Measurements from ENCODE around the gene AREG. TPM values are rescaled to one million over a fixed set of nuclear protein-coding genes. Genes with fewer than 3 reads are reported as not detected.

AREG gene
- total RNA-seq, 1 experiment from 2014 or later, result 203 TPM

DNA sequence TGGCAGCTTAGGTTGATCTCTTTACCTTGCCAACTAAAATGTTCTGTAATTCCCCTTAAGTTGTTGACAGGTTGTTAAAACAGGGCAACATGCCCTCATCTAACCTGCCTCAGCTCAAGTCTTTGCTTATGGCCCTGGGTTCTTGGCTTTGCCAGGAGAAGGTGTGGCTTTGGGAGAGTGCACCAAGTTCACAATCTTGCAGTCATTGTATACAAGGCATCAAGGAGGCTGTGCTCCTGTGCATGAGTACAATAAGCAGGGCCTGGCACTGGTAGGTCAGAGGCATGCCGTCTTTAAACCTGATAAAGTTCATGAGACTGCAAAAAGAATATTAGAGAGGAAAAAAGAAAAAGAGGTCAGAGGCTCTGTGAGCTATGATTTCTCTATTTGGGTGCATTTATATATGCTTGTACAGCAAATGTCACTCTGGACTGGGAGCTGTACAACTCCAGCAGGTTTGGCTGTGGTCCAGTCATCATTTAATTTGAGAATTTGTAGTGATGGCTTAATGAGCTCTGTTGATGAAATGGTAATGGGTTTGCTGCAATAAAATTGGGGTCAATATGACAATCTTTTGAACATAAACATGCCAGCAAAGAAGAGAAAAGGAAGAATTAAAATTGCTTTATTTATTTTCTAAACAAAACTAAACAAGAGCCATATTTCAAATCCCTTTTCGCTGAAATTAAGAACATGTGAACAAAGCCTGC lies 30.3 kb downstream of the AREG start:
- POLR2A ChIA-PET (ENCODE audit: unreplicated experiment), result no interaction called here
- no peaks in the 10 kb centered on the region for H3K27me3 ChIP-seq (ENCODE audit: low read length)
- ATAC-seq (no peak), DNase-seq (no peak)
- no peak overlapping the region for H3K4me2 ChIP-seq (ENCODE audit: low read length)
- TF ChIP-seq, protein P1, sequence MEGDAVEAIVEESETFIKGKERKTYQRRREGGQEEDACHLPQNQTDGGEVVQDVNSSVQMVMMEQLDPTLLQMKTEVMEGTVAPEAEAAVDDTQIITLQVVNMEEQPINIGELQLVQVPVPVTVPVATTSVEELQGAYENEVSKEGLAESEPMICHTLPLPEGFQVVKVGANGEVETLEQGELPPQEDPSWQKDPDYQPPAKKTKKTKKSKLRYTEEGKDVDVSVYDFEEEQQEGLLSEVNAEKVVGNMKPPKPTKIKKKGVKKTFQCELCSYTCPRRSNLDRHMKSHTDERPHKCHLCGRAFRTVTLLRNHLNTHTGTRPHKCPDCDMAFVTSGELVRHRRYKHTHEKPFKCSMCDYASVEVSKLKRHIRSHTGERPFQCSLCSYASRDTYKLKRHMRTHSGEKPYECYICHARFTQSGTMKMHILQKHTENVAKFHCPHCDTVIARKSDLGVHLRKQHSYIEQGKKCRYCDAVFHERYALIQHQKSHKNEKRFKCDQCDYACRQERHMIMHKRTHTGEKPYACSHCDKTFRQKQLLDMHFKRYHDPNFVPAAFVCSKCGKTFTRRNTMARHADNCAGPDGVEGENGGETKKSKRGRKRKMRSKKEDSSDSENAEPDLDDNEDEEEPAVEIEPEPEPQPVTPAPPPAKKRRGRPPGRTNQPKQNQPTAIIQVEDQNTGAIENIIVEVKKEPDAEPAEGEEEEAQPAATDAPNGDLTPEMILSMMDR (conservative IDR thresholded peaks at IDR 0.05; ENCODE audit: low read depth, low read length), result no peak
- TF ChIP-seq EZH2phosphoT487 (IDR thresholded peaks at IDR 0.05; ENCODE audit: borderline replicate concordance, low read length) (no peak), EZH2 (IDR thresholded peaks at IDR 0.05; ENCODE audit: low read length, unreplicated experiment) (no peak)
- H3K9me2 ChIP-seq (replicated peaks; ENCODE audit: low read length), result no peaks in the 10 kb centered on the region
- intact Hi-C loops (cut with micrococcal nuclease), result no loop called here
- no peaks in the 10 kb centered on the region for H3K79me2 ChIP-seq (ENCODE audit: low read length)
- H2AFZ ChIP-seq (ENCODE audit: low read length), result no peak overlapping the region
- CTCF ChIA-PET, result interaction anchor here (0.6 kb wide), 1 partner anchor 74 kb away, joined by 3 read pairs; no protein-coding TSS in a partner anchor
- no peaks in the 10 kb centered on the region for H4K20me1 ChIP-seq (ENCODE audit: low read length)
- no peak overlapping the region for H3K9ac ChIP-seq (ENCODE audit: low read length)
- H3K27ac ChIP-seq (ENCODE audit: low read length), result no peak overlapping the region
- no peaks in the 10 kb centered on the region for H3K9me3 ChIP-seq (ENCODE audit: low read length)
- no peak overlapping the region for H3K4me3 ChIP-seq (ENCODE audit: low read length)
- no TSS peak for BruUV-seq (replicated peaks)
- no peaks in the 10 kb centered on the region for H3F3A ChIP-seq (ENCODE audit: low read length, unreplicated experiment)
- H3K36me3 ChIP-seq (ENCODE audit: low read depth, low read length), result no peaks in the 10 kb centered on the region
- peaks cover 14% of the 10 kb centered on the region for H3K4me1 ChIP-seq (ENCODE audit: insufficient read depth, low read length)

DNA sequence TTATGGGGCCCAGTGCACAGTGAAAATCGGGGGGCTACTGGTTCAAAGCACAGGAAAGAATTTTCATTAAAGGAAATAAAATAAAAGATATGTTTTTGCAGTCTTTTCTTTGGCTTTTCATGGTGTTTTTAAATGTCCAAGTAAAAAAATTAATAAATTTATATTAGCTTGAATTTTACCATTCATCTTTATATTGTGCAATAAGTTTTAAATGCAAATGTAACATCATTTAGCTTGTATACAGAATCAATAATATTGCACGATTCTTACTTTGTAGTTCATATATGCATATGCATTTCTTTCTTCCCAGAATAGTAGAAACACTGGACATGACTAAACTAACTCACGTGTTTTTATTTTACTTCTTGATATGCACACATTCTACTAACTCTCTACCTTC lies 31.0 kb downstream of the AREG start:
- H3K4me2 ChIP-seq (ENCODE audit: low read length), result no peak overlapping the region
- H3K4me1 ChIP-seq (ENCODE audit: insufficient read depth, low read length), result peaks cover 21% of the 10 kb centered on the region
- H2AFZ ChIP-seq (ENCODE audit: low read length), result no peak overlapping the region
- TF ChIP-seq EZH2 (IDR thresholded peaks at IDR 0.05; ENCODE audit: low read length, unreplicated experiment) (no peak), EZH2phosphoT487 (IDR thresholded peaks at IDR 0.05; ENCODE audit: borderline replicate concordance, low read length) (no peak)
- TF ChIP-seq, protein P1 (conservative IDR thresholded peaks at IDR 0.05; ENCODE audit: low read depth, low read length), result no peak
- DNase-seq, result no peak
- no peaks in the 10 kb centered on the region for H3F3A ChIP-seq (ENCODE audit: low read length, unreplicated experiment)
- no peaks in the 10 kb centered on the region for H3K36me3 ChIP-seq (ENCODE audit: low read depth, low read length)
- ChIA-PET CTCF (interaction anchor here (0.6 kb wide), 1 partner anchor 74 kb away, joined by 3 read pairs; no protein-coding TSS in a partner anchor), POLR2A (ENCODE audit: unreplicated experiment) (interaction anchor here (0.7 kb wide), 1 partner anchor 31 kb away, joined by 5 read pairs; no protein-coding TSS in a partner anchor)
- no peaks in the 10 kb centered on the region for H3K9me3 ChIP-seq (ENCODE audit: low read length)
- no peak overlapping the region for H3K4me3 ChIP-seq (ENCODE audit: low read length)
- H3K27me3 ChIP-seq (ENCODE audit: low read length), result no peaks in the 10 kb centered on the region
- no peaks in the 10 kb centered on the region for H3K79me2 ChIP-seq (ENCODE audit: low read length)
- no peaks in the 10 kb centered on the region for H3K9me2 ChIP-seq (replicated peaks; ENCODE audit: low read length)
- H4K20me1 ChIP-seq (ENCODE audit: low read length), result no peaks in the 10 kb centered on the region
- no peak for ATAC-seq
- no TSS peak for BruUV-seq (replicated peaks)
- H3K9ac ChIP-seq (ENCODE audit: low read length), result no peak overlapping the region
- intact Hi-C loops (cut with micrococcal nuclease), result no loop called here
- H3K27ac ChIP-seq (ENCODE audit: low read length), result no peak overlapping the region

DNA sequence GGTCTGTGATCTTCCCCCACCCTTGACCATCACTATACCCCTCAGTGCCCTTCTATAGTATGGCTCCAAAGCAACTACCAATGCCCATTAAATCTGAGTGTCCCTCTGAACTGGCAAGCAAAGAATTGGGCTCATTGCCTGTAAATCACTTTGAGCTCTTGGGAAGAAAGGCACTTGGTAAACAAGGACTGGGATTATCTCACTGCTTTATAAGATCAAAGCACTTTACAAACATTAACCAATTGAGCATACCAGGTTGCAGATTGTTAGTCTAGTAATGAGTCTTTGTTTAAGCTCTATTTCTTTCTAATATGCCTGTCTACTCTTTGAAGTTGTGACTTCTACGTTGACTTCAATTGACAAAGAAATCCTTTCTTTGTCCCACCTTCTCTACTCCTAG lies 34.1 kb downstream of the AREG start:
- H3K4me1 ChIP-seq (ENCODE audit: insufficient read depth, low read length), result peaks cover 17% of the 10 kb centered on the region
- H3K9ac ChIP-seq (ENCODE audit: low read length), result no peak overlapping the region
- TF ChIP-seq EZH2phosphoT487 (IDR thresholded peaks at IDR 0.05; ENCODE audit: borderline replicate concordance, low read length), result no peak
- TF ChIP-seq, protein P1 (conservative IDR thresholded peaks at IDR 0.05; ENCODE audit: low read depth, low read length), result no peak
- TF ChIP-seq EZH2 (IDR thresholded peaks at IDR 0.05; ENCODE audit: low read length, unreplicated experiment), result no peak
- H3F3A ChIP-seq (ENCODE audit: low read length, unreplicated experiment), result no peaks in the 10 kb centered on the region
- intact Hi-C loops (cut with micrococcal nuclease), result no loop called here
- no peaks in the 10 kb centered on the region for H3K27me3 ChIP-seq (ENCODE audit: low read length)
- ATAC-seq, result no peak
- H3K9me2 ChIP-seq (replicated peaks; ENCODE audit: low read length), result no peaks in the 10 kb centered on the region
- H2AFZ ChIP-seq (ENCODE audit: low read length), result no peak overlapping the region
- BruUV-seq (replicated peaks), result no TSS peak
- DNase-seq, result no peak
- H3K79me2 ChIP-seq (ENCODE audit: low read length), result no peaks in the 10 kb centered on the region
- no peaks in the 10 kb centered on the region for H4K20me1 ChIP-seq (ENCODE audit: low read length)
- H3K9me3 ChIP-seq (ENCODE audit: low read length), result no peaks in the 10 kb centered on the region
- no peak overlapping the region for H3K4me2 ChIP-seq (ENCODE audit: low read length)
- POLR2A ChIA-PET (ENCODE audit: unreplicated experiment), result no interaction called here
- no peak overlapping the region for H3K27ac ChIP-seq (ENCODE audit: low read length)
- CTCF ChIA-PET, result no interaction called here
- no peaks in the 10 kb centered on the region for H3K36me3 ChIP-seq (ENCODE audit: low read depth, low read length)
- H3K4me3 ChIP-seq (ENCODE audit: low read length), result no peak overlapping the region

Measured in PC-3 (cell line).